SHP77 treated with DMSO at 0.1 percent for 48 hours (cell line): ENCODE measurements around the gene NRN1L.
"Not testable (repeated sequence)": the region's sequence is repeated elsewhere in the genome, so short reads cannot be mapped to it uniquely, and the experiment has no call there.

Experiments
- DNase-seq: peaks from one replicate; lab custom pipeline; 2025; lab: John Stamatoyannopoulos, UW

Gene NRN1L

GRCh38 chr16:67884684-67885083 is at the start of gene NRN1L:
Gene NRN1L (plus strand): TSS chr16:67884885. CDS start chr16:67884904, 19 bp downstream.
- peak; percentile 28 for DNase-seq

- DNase-seq: not testable (repeated sequence)
Observed at GRCh38 chr16:67837190-67837589, 47.5 kb upstream of the NRN1L start.

DNA sequence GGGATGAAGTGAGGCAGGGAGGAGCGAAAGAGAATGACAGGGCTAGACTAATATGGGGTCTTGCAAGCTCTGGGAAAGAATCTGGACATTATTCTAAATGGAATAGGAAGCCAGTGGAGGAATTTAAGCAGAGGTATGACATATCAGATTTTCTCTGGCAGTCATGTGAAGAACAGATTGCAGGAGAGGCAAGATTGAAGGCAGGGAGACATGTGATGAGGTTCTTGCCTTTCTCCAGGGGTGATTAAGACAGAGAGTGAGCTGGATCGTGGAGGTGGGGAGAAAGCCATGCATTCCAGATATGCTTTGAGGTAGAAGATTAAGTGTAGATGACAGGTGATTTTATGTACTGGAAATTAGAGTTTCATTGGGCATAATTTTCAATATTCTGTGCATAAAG is 46.9 kb upstream of the NRN1L start:
- no peak for DNase-seq

DNA sequence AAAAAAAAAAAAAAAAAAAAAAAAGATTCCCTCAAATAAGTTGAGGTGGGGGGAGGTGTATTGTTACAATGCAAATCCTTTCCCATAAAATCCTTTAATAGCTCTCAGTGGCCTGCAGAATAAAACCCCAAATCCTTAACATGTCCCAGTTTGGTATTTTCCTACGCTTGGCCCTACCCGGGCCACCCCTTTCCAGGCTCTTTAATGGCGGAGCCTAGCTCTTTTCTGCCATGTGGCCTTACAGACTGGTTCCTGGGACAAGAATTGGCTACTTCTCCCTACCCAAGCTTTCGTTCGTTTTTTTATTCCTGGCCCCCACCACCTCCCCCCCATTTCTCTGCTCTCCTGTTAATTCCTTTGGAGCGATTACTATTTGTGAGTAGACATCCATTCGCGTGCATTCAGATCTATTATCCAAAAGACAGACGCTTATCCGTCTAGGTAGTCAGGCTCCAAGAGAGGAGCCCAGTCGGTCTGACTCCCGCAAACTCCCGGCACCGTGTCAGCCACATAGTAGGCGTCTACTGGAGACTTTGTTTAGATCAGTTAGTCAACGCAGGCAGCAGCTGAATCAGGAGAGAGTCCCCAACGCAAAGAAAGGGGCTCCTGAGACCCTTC is 43.4 kb upstream of the NRN1L start:
- DNase-seq: peak; percentile 62

GRCh38 chr16:67841816-67842508 is 42.7 kb upstream of the NRN1L start, which contains the start of gene THAP11:
Gene THAP11 (plus strand): TSS chr16:67842320. CDS start chr16:67842555, 235 bp downstream.
- DNase-seq: peak; percentile 90

GRCh38 chr16:67842509-67843342 is 42.0 kb upstream of the NRN1L start:
- DNase-seq: no peak

DNA sequence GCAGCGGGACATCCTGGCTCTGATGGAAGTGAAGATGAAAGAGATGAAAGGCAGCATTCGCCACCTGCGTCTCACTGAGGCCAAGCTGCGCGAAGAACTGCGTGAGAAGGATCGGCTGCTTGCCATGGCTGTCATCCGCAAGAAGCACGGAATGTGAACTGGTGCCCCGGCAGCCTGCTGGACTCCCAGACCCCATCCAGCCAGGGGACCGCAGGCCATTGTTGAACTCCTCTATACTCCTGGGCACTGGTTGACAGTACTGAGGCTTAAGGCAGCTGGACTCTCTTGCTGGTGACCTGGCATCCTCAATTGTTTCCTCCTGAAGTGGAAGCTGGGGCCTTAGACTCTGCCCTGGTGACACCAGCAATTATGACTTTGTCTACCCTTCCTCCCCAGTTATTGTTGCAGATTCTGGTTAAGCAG is 41.3 kb upstream of the NRN1L start:
- no peak for DNase-seq

DNA sequence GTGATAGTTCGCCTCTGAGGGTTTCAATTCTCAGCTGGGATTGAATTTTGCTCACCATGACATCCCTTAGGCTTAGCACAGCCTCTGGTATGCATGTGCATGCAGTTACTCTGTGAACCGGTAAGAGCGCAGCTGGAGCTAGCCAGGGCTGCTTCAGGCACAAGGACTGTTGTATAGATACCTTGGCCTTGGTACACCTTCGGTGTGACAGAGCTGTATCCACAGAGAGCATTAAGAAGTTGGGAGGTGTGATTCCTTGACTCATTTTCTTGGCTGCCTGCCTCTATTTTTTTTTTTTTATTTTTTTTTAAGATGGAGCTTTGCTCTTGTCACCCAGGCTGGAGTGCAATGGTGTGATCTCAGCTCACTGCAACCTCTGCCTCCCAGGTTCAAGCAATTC is 40.2 kb upstream of the NRN1L start:
- no peak for DNase-seq

DNA sequence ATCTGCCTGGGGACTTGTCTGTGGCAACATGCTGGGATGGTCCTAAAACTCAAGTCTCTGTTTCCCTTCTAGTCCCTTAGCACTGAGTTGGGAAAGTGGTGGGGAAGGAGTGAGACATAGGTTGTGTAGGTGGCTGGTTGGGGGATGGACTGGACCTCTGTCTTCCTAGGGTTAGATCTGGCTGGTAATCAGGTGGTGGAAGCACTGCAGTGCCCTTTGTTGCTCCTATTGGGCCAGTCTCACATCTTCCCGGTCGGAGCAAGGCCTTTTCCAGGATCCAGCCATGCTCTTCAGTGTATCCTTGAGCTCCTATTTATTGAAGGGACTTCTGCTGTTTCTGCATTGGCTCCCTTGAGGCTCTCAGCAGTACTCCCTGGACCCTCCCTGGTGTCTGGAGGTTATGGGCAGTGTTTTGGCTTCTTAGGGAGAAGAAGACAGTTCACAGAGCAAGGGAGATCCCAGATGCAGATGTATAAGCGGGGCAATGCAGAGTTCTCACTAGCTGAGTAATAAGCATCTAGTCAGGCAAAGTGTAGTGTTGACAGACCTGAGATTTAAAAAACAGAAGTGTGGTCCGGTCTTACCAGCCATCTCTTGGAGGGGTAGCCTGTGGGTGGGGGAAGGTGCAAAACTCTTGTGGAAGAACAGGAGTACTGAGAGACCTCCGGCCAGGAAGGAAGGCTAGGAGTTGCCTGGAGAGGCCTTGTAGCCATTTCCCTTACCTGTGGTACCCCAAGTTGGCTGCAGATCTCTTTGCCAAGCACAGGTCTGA is 39.2 kb upstream of the NRN1L start:
- DNase-seq: no peak

GRCh38 chr16:67846063-67846319 is 38.7 kb upstream of the NRN1L start:
- no peak for DNase-seq

DNA sequence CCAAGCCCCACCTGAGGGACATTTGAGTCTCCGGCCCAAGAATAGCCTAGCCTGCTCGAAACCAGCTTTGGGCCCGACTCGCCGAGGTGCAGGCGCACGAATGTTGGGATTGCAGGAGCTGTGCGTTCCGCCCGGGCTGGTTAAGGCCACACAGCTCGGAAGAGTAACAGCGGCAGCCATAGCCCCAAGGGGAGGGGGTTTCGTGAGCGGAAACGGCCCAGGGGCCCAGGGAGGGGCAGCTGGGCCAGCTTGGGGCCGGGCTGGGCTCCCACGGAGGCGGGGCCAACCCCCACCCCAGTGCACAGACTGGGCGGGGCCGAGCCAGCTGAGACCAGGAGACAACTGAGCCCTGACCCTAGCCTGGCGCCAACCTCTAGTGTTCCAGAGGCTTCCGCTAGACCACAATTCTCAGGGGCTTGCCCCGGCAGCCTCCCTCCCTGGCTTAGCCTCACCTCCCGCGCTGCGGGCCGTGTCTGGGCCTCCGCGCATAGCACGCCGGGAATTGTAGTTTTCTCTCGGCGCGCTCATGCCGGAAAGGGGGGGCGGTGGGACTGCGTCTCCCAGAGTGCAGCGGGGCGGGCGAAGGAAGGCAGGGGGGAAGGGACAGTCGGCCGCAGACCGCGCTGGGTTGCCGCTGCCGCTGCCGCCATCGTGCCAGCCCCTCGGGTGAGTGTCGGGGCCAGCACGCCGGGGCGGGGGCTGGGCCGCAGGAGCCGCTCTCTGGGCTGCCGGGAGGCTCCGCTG is 38.2 kb upstream of the NRN1L start, which contains the start of gene NUTF2:
Gene NUTF2 (plus strand): TSS at position 614 of the 744 bp plus-strand sequence. CDS start 18,198 bp downstream, outside the sequence.
- DNase-seq: peak; percentile 91

DNA sequence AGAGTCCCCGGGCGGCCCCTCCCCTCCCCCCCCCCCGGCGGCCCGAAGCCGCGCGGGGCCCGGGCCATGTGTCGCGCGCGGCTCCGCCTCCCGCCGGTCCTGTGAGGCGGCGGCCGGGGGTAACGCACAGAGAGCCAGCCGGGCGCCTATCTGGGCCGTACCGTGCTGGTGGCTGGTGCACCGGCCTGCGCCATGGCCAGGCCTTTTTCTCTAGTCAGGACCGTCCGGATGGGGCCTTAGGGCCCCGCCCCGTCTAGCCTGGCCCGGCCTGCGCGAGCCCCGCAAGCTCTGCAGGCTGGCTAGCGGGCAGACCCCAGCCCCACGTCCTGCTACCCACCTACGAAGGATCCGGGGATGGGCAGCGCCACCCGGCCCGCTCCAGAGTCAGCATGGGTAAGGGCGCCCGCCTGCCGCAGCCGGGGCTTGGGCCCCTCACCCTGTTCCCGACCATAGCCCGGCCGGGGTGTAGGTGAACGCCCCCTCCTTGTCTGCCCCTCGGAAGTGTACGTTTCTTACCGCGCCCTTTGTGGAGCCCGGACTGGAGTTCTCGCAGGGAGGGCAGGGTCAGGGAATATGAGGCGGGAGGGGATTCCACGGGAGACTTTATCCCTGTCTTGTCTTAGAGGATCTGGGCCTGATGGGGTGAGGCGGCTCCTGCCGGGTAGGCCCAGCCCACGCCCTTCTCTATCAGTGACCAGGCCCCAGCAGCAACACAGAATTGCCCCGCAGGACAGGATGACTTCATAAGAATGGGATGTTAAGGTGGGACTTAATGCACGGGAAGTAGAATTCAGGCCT is 37.4 kb upstream of the NRN1L start, which contains the start of gene CENPT:
Gene CENPT (minus strand): TSS at position 630 of the 798 bp plus-strand sequence. CDS start 13,834 bp downstream, outside the sequence.
- DNase-seq: no peak

DNA sequence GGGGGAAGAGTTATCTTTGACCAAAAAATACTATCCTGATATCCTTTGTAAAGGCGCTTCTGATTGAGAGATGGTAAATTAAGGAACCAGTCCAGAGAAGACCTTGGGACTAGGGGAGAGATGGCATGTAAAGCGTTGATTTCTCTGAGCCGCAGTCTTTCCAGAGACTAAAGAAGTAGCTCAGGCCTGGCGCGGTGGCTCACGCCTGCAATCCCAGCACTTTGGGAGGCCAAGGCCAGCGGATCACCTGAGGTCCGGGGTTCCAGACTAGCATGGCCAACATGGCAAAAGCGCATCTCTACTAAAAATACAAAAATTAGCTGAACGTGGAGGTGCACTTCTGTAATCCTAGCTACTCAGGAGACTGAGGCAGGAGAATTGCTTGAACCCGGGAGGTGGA is 36.6 kb upstream of the NRN1L start:
- no peak for DNase-seq

DNA sequence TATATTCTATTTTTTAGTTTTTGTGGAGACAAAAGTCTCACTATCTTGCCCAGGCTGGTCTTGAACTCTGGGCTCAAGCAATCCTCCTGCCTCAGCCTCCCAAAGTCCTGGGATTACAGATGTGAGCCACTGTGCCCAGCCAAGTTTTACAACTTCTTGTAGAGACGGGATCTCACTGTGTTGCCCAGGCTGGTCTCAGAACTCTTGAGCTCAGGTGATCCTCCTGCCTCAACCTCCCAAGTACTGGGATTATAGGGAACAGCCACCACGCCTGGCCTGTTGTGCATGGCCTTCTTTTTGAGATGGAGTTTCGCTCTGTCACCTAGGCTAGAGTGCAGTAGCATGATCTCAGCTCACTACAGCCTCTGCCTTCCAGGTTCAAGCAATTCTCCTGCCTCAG is 31.0 kb upstream of the NRN1L start:
- DNase-seq: no peak

DNA sequence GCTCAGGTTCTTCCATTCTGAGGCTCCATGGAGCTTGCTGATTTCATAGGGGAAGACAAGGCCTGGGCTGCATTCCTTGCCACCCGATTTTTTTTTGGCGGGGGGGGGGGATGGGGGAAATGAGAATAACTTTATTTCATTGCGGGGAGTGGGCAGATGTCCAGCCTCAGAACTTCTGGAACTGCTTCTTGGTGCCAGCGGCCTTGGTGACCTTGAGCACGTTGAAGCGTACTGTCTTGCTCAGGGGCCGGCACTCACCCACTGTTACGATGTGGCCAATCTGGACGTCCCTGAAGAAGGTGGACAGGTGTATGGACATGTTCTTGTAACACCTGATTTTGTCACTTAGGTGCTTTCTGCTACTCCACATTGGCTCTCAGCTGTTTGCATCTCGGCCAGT is 28.9 kb upstream of the NRN1L start:
- no peak for DNase-seq

DNA sequence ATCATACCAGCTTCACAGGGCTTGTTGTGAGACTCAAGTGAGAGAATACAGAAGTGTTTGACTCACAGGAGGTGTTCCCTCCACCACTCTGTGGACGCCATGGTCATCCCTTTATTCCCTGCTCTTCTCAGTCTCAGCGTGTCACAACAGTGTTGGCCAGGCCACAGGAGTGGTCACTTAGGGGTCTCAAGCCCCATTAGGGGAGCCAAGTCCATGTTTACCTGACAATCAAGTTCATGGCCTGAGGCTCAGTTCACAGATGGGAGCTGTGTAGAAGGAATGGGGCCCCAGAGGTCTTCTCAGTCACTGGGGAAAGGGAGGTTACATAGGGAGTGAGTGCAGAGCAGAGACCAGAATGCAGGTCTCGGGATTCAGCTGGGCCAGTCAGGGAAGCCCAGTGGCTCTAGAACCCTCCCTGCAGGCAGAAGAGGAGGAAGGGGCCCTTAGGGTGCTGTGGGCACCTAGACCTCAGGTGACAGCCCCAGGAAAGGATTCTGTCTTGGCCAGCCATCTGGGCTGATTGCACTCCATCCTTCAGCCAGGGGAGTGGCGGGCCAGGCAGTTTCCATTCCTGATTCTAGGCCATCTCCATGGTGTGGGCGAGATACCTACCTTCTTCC is 27.6 kb upstream of the NRN1L start:
- DNase-seq: no peak

GRCh38 chr16:67857547-67858233 is 27.0 kb upstream of the NRN1L start:
- no peak for DNase-seq

DNA sequence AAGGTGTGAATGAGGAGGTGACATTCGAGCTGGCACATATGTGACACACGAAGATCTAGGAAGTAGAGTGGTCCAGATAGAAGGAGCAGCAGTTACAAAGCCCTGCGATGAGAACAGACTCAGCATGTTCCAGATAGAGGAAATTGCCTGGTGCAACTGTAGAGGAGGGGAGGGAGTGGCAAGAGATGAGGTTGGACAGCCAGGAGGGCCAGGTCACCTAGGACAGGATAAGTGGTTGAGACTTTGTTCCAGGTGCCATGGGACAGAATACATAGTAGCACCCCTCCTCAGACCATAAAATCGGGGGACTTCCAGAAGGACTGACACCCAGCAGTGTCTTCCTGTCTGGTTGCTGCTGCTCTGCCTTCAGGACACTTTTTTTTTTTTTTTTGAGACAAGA is 26.2 kb upstream of the NRN1L start:
- no peak for DNase-seq
